HepG2 (cell line): Measurements from ENCODE around the gene WNT4. TPM values are rescaled to one million over a fixed set of nuclear protein-coding genes. Genes with fewer than 3 reads are reported as not detected.

ENCODE experiments used
- ATAC-seq: fragments of 200-7000 bp; cut with Tn5 transposase; 3 replicates; pipeline ENCODE4 v1.9.1; 2020; ENCODE audit warnings: mild to moderate bottlenecking, moderate library complexity
- BruUV-seq: library from RNA; stranded (reverse); fragments of 400-500 nt; replicated peaks from 2 replicates; lab custom pipeline; 2021; lab: Mats Ljungman, UMichigan
- CTCF ChIA-PET: fragments of 300-600 bp; formaldehyde crosslinking; extraction: SDS; loops from one replicate; lab custom pipeline; 2021; ENCODE audit warnings: low total read pairs, inconsistent platforms, low intra/inter-chr PET ratio; lab: Yijun Ruan, JAX
- POLR2A ChIA-PET: fragments of 350-600 bp; sonication (Branson Sonifier 250); formaldehyde crosslinking; loops from one replicate; lab custom pipeline; 2020; ENCODE audit warnings: antibody characterized with exemption, inconsistent platforms; lab: Yijun Ruan, JAX
- DNase-seq: peaks from one replicate; pipeline ENCODE4 v3.0.0-alpha.2; 2015; ENCODE audit warnings: low spot score
- FAIRE-seq: peaks from 3 replicates; lab custom pipeline; 2011; peaks lifted over from hg19 to GRCh38; lab: Jason Lieb, UNC
- H2AFZ ChIP-seq: one replicate; pipeline ENCODE4 v1.6.1; 2011; ENCODE audit warnings: low read length, inconsistent platforms
- H3K27ac ChIP-seq: fragments of 300-600 bp; 3 replicates; pipeline ENCODE4 v1.8.0; 2011; ENCODE audit warnings: mixed run types, mild to moderate bottlenecking, mixed read lengths, low read length, inconsistent platforms; ENCODE audit not compliant: insufficient read depth; ENCODE audit errors: extremely low read length
- H3K27me3 ChIP-seq, 2 experiments: fragments of 200-600 bp in 1 of 2; 2 replicates in 1 of 2; 3 replicates in 1 of 2; pipeline versions ENCODE4 v1.6.0 to v1.8.0; 2011; ENCODE audit warnings: low read length in 2 of 2, mild to moderate bottlenecking in 2 of 2, moderate library complexity in 2 of 2, inconsistent platforms in 1 of 2; ENCODE audit not compliant: insufficient read depth in 2 of 2, control insufficient read depth in 1 of 2
- H3K36me3 ChIP-seq, 2 experiments: fragments of 200-600 bp in 1 of 2; replicated peaks in 1 of 2; 2 replicates in 1 of 2; 3 replicates in 1 of 2; pipeline versions ENCODE4 v1.5.1 to v1.8.0; 2011; ENCODE audit warnings: low read length in 2 of 2, inconsistent platforms in 1 of 2; ENCODE audit not compliant: insufficient read depth in 2 of 2, control insufficient read depth in 1 of 2
- H3K4me1 ChIP-seq: 2 replicates; pipeline ENCODE4 v1.5.1; 2012; ENCODE audit warnings: low read length, inconsistent platforms; ENCODE audit not compliant: insufficient read depth
- H3K4me2 ChIP-seq: 2 replicates; pipeline ENCODE4 v1.6.0; 2011; ENCODE audit warnings: low read depth, low read length, inconsistent platforms
- H3K4me3 ChIP-seq, 3 experiments: fragments of 200-600 bp in 1 of 3; sonication (generic), shearing (Covaris generic) in 1 of 3; replicated peaks in 1 of 3; 2 replicates each; pipeline ENCODE4 v1.5.1; 2011 to 2016; ENCODE audit warnings: low read length in 3 of 3, inconsistent platforms in 2 of 3, low read depth in 2 of 3, mild to moderate bottlenecking in 2 of 3, control low read depth in 1 of 3, mixed read lengths in 1 of 3; ENCODE audit not compliant: insufficient read depth in 1 of 3
- H3K79me2 ChIP-seq: one replicate; pipeline ENCODE4 v1.6.1; 2011; ENCODE audit warnings: low read length, inconsistent platforms; ENCODE audit not compliant: insufficient read depth
- H3K9ac ChIP-seq: 2 replicates; pipeline ENCODE4 v1.6.0; 2011; ENCODE audit warnings: mild to moderate bottlenecking, low read depth, low read length, inconsistent platforms; ENCODE audit not compliant: insufficient read depth
- H3K9me3 ChIP-seq: 2 replicates; pipeline ENCODE4 v1.5.1; 2012; ENCODE audit warnings: mild to moderate bottlenecking, low read length
- H4K20me1 ChIP-seq: 2 replicates; pipeline ENCODE4 v1.6.0; 2011; ENCODE audit warnings: inconsistent platforms, mild to moderate bottlenecking, low read length, moderate library complexity; ENCODE audit not compliant: insufficient read depth
- AFF4 ChIP-seq: sonication (generic); formaldehyde crosslinking; IDR thresholded peaks from 2 replicates; pipeline ENCODE4 v1.4.0; 2020; ENCODE audit warnings: missing genetic modification reagents
- LRRFIP1 ChIP-seq: sonication (generic); formaldehyde crosslinking; conservative IDR thresholded peaks from 2 replicates; pipeline ENCODE4 v1.4.0; 2020; ENCODE audit warnings: missing genetic modification reagents
- MZF1 ChIP-seq: sonication (generic); formaldehyde crosslinking; IDR thresholded peaks from 2 replicates; pipeline ENCODE4 v1.8.1; 2023; ENCODE audit warnings: mild to moderate bottlenecking, missing genetic modification reagents, borderline replicate concordance
- NCOA2 ChIP-seq: sonication (generic); formaldehyde crosslinking; IDR thresholded peaks from 2 replicates; pipeline ENCODE4 v1.8.0; 2022; ENCODE audit warnings: inconsistent platforms
- STAG1 ChIP-seq: sonication (generic); formaldehyde crosslinking; IDR thresholded peaks from 2 replicates; pipeline ENCODE4 v1.4.0; 2020; ENCODE audit warnings: missing genetic modification reagents
- ZNF550 ChIP-seq: sonication (generic); formaldehyde crosslinking; IDR thresholded peaks from 2 replicates; pipeline ENCODE4 v1.4.0; 2020; ENCODE audit warnings: mild to moderate bottlenecking, missing genetic modification reagents, borderline replicate concordance
- WGBS: methylation state at CpG from one replicate; pipeline ENCODE4 v1.1.6; 2017; ENCODE audit warnings: low lambda C conversion rate; 5-methylcytosine and 5-hydroxymethylcytosine counted together
- in situ Hi-C: cut with HindIII; loops from 2 replicates; pipeline ENCODE4 v1.10.0; 2017; ENCODE audit warnings: low pct_unique_long_range_greater_than_20kb; ENCODE audit not compliant: extremely low pct_ligation_motif_present
- intact Hi-C: fragments of 100-400 bp; cut with micrococcal nuclease; formaldehyde crosslinking; loops from one replicate; pipeline ENCODE4 v1.10.0; 2022; ENCODE audit not compliant: unreplicated experiment
- polyA plus RNA-seq, 8 experiments: library from polyadenylated mRNA; depleted of rRNA in 3 of 8; stranded (reverse) in 7 of 8; unstranded in 1 of 8; fragments of >200 nt; fragmentation: Illumina TruSeq in 4 of 8; extraction: Trizol in 4 of 8; gene quantifications; 2 replicates each; pipeline versions ENCODE4 v1.2.1 to v1.2.3, GENCODE V29; 2011 to 2016; ENCODE audit warnings: low read depth in 4 of 8, missing spikeins in 1 of 8, mixed read lengths in 1 of 8; ENCODE audit not compliant: insufficient read depth in 1 of 8
- total RNA-seq, 5 experiments: library from RNA; depleted of rRNA; stranded (reverse); fragments of >200 nt; fragmentation: Illumina TruSeq; extraction: Trizol; gene quantifications; 2 replicates each; pipeline ENCODE4 v1.2.3, GENCODE V29; 2016; ENCODE audit warnings: low read depth in 1 of 5

Gene WNT4
- total and polyA plus RNA-seq, 2 of the 13 experiments (the other 11 are each of a cell fraction or from before 2014, with no cell fraction given) = not detected

GRCh38 chr1:22088331-22088730, 54.6 kb downstream of the WNT4 start:
- Histone ChIP-seq H3K9ac (no peak overlapping the region), H3K79me2 (peaks cover 59% of the 10 kb centered on the region), H2AFZ (no peak overlapping the region), H4K20me1 (peaks cover 35% of the 10 kb centered on the region), H3K4me2 (no peak overlapping the region), H3K27ac (no peak overlapping the region), H3K4me1 (0 out of 2 replicates have a peak, but pooled peaks cover 6% of the 10 kb centered on the region), H3K9me3 (no peaks in the 10 kb centered on the region), H3K36me3 (peaks cover 5 to 77% of the 10 kb centered on the region in 2 experiments), H3K4me3 (no peak overlapping the region), H3K27me3 (no peaks in the 10 kb centered on the region)
- FAIRE-seq = no peak
- in situ Hi-C loops = no loop called here
- ChIA-PET POLR2A (no interaction called here), CTCF (no interaction called here)
- intact Hi-C loops = no loop called here
- WGBS = 90% methylated on average over 2 of the region's 2 CpGs
- DNase-seq = no peak
- no peak for ATAC-seq
- TF ChIP-seq MZF1 (CRISPR knock-in tag) (no peak), ZNF550 (CRISPR knock-in tag) (no peak), STAG1 (no peak), LRRFIP1 (CRISPR knock-in tag) (no peak), AFF4 (no peak), NCOA2 (CRISPR knock-in tag) (no peak)
- BruUV-seq = no TSS peak
